Naive thymus-derived CD4-positive, alpha-beta T cell (primary cell): ENCODE data around the gene PNPLA2. TPM values are rescaled to one million over a fixed set of nuclear protein-coding genes. Genes with fewer than 3 reads are reported as not detected.
A peak's percentile ranks its signal among the peaks of the same experiment; 100 is the strongest.

Experiments
- ATAC-seq: fragments of 150-1000 bp; cut with Tn5 transposase; 2 replicates; pipeline ENCODE4 v1.10.0; 2021; ENCODE audit warnings: mild to moderate bottlenecking, moderate library complexity
- CTCF ChIA-PET: fragments of 350-600 bp; sonication (Branson Sonifier 250); formaldehyde crosslinking; loops from one replicate; lab custom pipeline; 2021; ENCODE audit warnings: antibody characterized with exemption; lab: Charles Lee
- POLR2A ChIA-PET: fragments of 350-600 bp; sonication (Branson Sonifier 250); formaldehyde crosslinking; loops from one replicate; lab custom pipeline; 2021; ENCODE audit warnings: antibody characterized with exemption, inconsistent platforms; lab: Charles Lee
- DNase-seq, 9 donors: peaks; one replicate each; pipeline versions ENCODE4 v3.0.0 to v3.0.0-alpha.2; 2020 to 2022; ENCODE audit warnings: mixed read lengths in 1 of 9
- H3K27ac ChIP-seq: one replicate; pipeline ENCODE4 v1.7.0; 2013; ENCODE audit warnings: mild to moderate bottlenecking, low read depth, low read length, moderate library complexity
- H3K27me3 ChIP-seq, 2 donors: one replicate each; pipeline ENCODE4 v1.7.0; 2013; ENCODE audit warnings: low read length in 2 of 2, mild to moderate bottlenecking in 2 of 2, moderate library complexity in 2 of 2; ENCODE audit not compliant: control insufficient read depth in 2 of 2, insufficient read depth in 2 of 2
- H3K36me3 ChIP-seq, 3 experiments: 1 replicate in 2 of 3; 2 replicates in 1 of 3; pipeline ENCODE4 v1.7.0; 2013; ENCODE audit warnings: low read length in 3 of 3, mild to moderate bottlenecking in 3 of 3, moderate library complexity in 1 of 3; ENCODE audit not compliant: insufficient read depth in 3 of 3, control insufficient read depth in 2 of 3
- H3K4me1 ChIP-seq, 2 donors: one replicate each; pipeline ENCODE4 v1.7.0; 2013; ENCODE audit warnings: low read length in 2 of 2, mild to moderate bottlenecking in 2 of 2, moderate library complexity in 1 of 2; ENCODE audit not compliant: control insufficient read depth in 2 of 2, insufficient read depth in 2 of 2
- H3K4me3 ChIP-seq: 2 replicates; pipeline ENCODE4 v1.7.0; 2013; ENCODE audit warnings: mild to moderate bottlenecking, low read length
- H3K9me3 ChIP-seq, 3 experiments: 1 replicate in 2 of 3; 2 replicates in 1 of 3; pipeline ENCODE4 v1.7.0; 2013; ENCODE audit warnings: low read length in 3 of 3; ENCODE audit not compliant: control insufficient read depth in 2 of 3
- H3K27ac Mint-ChIP-seq, 9 donors: one replicate each; pipeline ENCODE4 v1.8.0; 2020 to 2022; ENCODE audit warnings: mixed read lengths in 9 of 9, mild to moderate bottlenecking in 8 of 9, moderate library complexity in 5 of 9, inconsistent platforms in 2 of 9
- H3K27me3 Mint-ChIP-seq, 5 donors: one replicate each; pipeline ENCODE4 v1.8.0; 2021 to 2022; ENCODE audit warnings: mixed read lengths in 5 of 5, mild to moderate bottlenecking in 1 of 5
- H3K36me3 Mint-ChIP-seq, 5 donors: one replicate each; pipeline ENCODE4 v1.8.0; 2020 to 2022; ENCODE audit warnings: mixed read lengths in 5 of 5, mild to moderate bottlenecking in 3 of 5, inconsistent platforms in 1 of 5
- H3K4me1 Mint-ChIP-seq, 7 donors: one replicate each; pipeline ENCODE4 v1.8.0; 2020 to 2022; ENCODE audit warnings: mixed read lengths in 7 of 7, mild to moderate bottlenecking in 3 of 7, inconsistent platforms in 1 of 7
- H3K4me3 Mint-ChIP-seq, 10 donors: one replicate each; pipeline ENCODE4 v1.8.0; 2020 to 2022; ENCODE audit warnings: mild to moderate bottlenecking in 10 of 10, mixed read lengths in 10 of 10, moderate library complexity in 6 of 10, inconsistent platforms in 2 of 10
- H3K9me3 Mint-ChIP-seq, 11 donors: one replicate each; pipeline ENCODE4 v1.8.0; 2020 to 2022; ENCODE audit warnings: mixed read lengths in 11 of 11, mild to moderate bottlenecking in 4 of 11, inconsistent platforms in 1 of 11, moderate library complexity in 1 of 11
- intact Hi-C, 2 donors: fragments of 100-400 bp; cut with micrococcal nuclease; formaldehyde crosslinking; loops; one replicate each; pipeline ENCODE4 v1.15.1; 2023
- polyA plus RNA-seq, 2 donors: library from polyadenylated mRNA; unstranded; fragments of 300-500 nt; fragmentation: Illumina TruSeq; gene quantifications; one replicate each; pipeline ENCODE4 v1.2.3, GENCODE V29; 2021
- total RNA-seq, 6 experiments: library from RNA in 5 of 6; stranded (reverse) in 5 of 6; gene quantifications; 1 replicate in 5 of 6; 2 replicates in 1 of 6; pipeline ENCODE4 v1.2.3 and lab custom pipeline; 2021 to 2026

PNPLA2 gene
- total and polyA plus RNA-seq, 7 experiments from 2014 or later = 26.0 to 237 (median 203) TPM

GRCh38 chr11:812390-812789 lies 6.3 kb upstream of the PNPLA2 start:
- peak overlapping the region in 6 of 10 donors; percentile 27 to 96 (median 63) for H3K4me3 Mint-ChIP-seq
- H3K4me3 ChIP-seq = no peak overlapping the region
- no peaks in the 10 kb centered on the region for H3K9me3 ChIP-seq
- CTCF ChIA-PET = no interaction called here
- peaks cover 8 to 42% (median 31%) of the 10 kb centered on the region in 7 donors for H3K4me1 Mint-ChIP-seq
- no peak overlapping the region for H3K27ac ChIP-seq
- H3K9me3 Mint-ChIP-seq = peaks cover 0 to 3% (median 0%) of the 10 kb centered on the region in 11 donors
- no peaks in the 10 kb centered on the region for H3K27me3 ChIP-seq
- DNase-seq = no peak
- no peaks in the 10 kb centered on the region for H3K27me3 Mint-ChIP-seq
- peaks cover 0 to 16% (median 0%) of the 10 kb centered on the region in 5 donors for H3K36me3 Mint-ChIP-seq
- H3K36me3 ChIP-seq = peaks cover 10 to 33% (median 12%) of the 10 kb centered on the region in 3 experiments
- POLR2A ChIA-PET = interaction anchor here (0.7 to 2.2 kb wide), 6 partner anchors 8 to 752 kb away, joined by 3 to 28 read pairs (median 4); no protein-coding TSS in a partner anchor
- intact Hi-C loops = no loop called here
- no peak for ATAC-seq
- peaks cover 22 to 25% of the 10 kb centered on the region in 2 donors for H3K4me1 ChIP-seq
- H3K27ac Mint-ChIP-seq = peak overlapping the region in 3 of 9 donors; percentile 38 to 93 (median 62)

- CTCF ChIA-PET = no interaction called here
- Mint-ChIP-seq H3K27me3 (no peaks in the 10 kb centered on the region), H3K4me1 (peaks cover 8 to 37% (median 28%) of the 10 kb centered on the region in 7 donors), H3K36me3 (peaks cover 0 to 14% (median 0%) of the 10 kb centered on the region in 5 donors), H3K4me3 (peak overlapping the region in 1 of 10 donors; percentile 94), H3K27ac (no peak overlapping the region), H3K9me3 (peaks cover 0 to 3% (median 0%) of the 10 kb centered on the region in 11 donors)
- H3K27me3 ChIP-seq = no peaks in the 10 kb centered on the region
- no peaks in the 10 kb centered on the region for H3K9me3 ChIP-seq
- H3K4me3 ChIP-seq = no peak overlapping the region
- peaks cover 10 to 33% (median 12%) of the 10 kb centered on the region in 3 experiments for H3K36me3 ChIP-seq
- ATAC-seq (no peak), DNase-seq (no peak)
- intact Hi-C loops = no loop called here
- peaks cover 22 to 25% of the 10 kb centered on the region in 2 donors for H3K4me1 ChIP-seq
- H3K27ac ChIP-seq = no peak overlapping the region
- POLR2A ChIA-PET = interaction anchor here (0.7 to 1.3 kb wide), 3 partner anchors 16 to 752 kb away, joined by 3 to 7 read pairs (median 3); no protein-coding TSS in a partner anchor
Measured at GRCh38 chr11:813072-813455, 5.7 kb upstream of the PNPLA2 start.

GRCh38 chr11:813456-814096 lies 5.1 kb upstream of the PNPLA2 start:
- Mint-ChIP-seq H3K4me3 (no peak overlapping the region), H3K36me3 (peaks cover 0 to 14% (median 0%) of the 10 kb centered on the region in 5 donors), H3K4me1 (peaks cover 8 to 32% (median 26%) of the 10 kb centered on the region in 7 donors), H3K9me3 (peaks cover 0 to 3% (median 0%) of the 10 kb centered on the region in 11 donors), H3K27me3 (no peaks in the 10 kb centered on the region), H3K27ac (peak overlapping the region in 4 of 9 donors; percentile 5 to 65 (median 40))
- intact Hi-C loops = no loop called here
- Histone ChIP-seq H3K9me3 (no peaks in the 10 kb centered on the region), H3K27me3 (no peaks in the 10 kb centered on the region), H3K36me3 (peaks cover 10 to 33% (median 12%) of the 10 kb centered on the region in 3 experiments), H3K4me3 (no peak overlapping the region), H3K27ac (no peak overlapping the region), H3K4me1 (peaks cover 19 to 21% of the 10 kb centered on the region in 2 donors)
- DNase-seq (no peak), ATAC-seq (no peak)
- ChIA-PET CTCF (no interaction called here), POLR2A (interaction anchor here (1.3 kb wide), 1 partner anchor 15 kb away, joined by 7 read pairs; no protein-coding TSS in a partner anchor)

- no peak for DNase-seq
- CTCF ChIA-PET = no interaction called here
- H3K27me3 Mint-ChIP-seq = no peaks in the 10 kb centered on the region
- no peak for ATAC-seq
- no peaks in the 10 kb centered on the region for H3K9me3 Mint-ChIP-seq
- H3K4me3 Mint-ChIP-seq = no peak overlapping the region
- peaks cover 0 to 14% (median 0%) of the 10 kb centered on the region in 5 donors for H3K36me3 Mint-ChIP-seq
- POLR2A ChIA-PET = interaction anchor here (0.7 kb wide), 1 partner anchor 12 kb away, joined by 3 read pairs; no protein-coding TSS in a partner anchor
- H3K4me1 Mint-ChIP-seq = peaks cover 4 to 26% (median 20%) of the 10 kb centered on the region in 7 donors
- Histone ChIP-seq H3K4me1 (peaks cover 19 to 24% of the 10 kb centered on the region in 2 donors), H3K36me3 (peaks cover 10 to 38% (median 12%) of the 10 kb centered on the region in 3 experiments), H3K4me3 (no peak overlapping the region), H3K9me3 (no peaks in the 10 kb centered on the region), H3K27ac (no peak overlapping the region), H3K27me3 (no peaks in the 10 kb centered on the region)
- H3K27ac Mint-ChIP-seq = no peak overlapping the region
- intact Hi-C loops = no loop called here
Measured at GRCh38 chr11:815675-816432, 2.9 kb upstream of the PNPLA2 start.

GRCh38 chr11:816433-816779 lies 2.3 kb upstream of the PNPLA2 start:
- H3K36me3 ChIP-seq = peaks cover 9 to 41% (median 12%) of the 10 kb centered on the region in 3 experiments
- DNase-seq (no peak), ATAC-seq (no peak)
- CTCF ChIA-PET = no interaction called here
- H3K27me3 Mint-ChIP-seq = no peaks in the 10 kb centered on the region
- H3K4me1 Mint-ChIP-seq = peaks cover 0 to 25% (median 18%) of the 10 kb centered on the region in 7 donors
- peaks cover 18 to 21% of the 10 kb centered on the region in 2 donors for H3K4me1 ChIP-seq
- peaks cover 0 to 14% (median 0%) of the 10 kb centered on the region in 5 donors for H3K36me3 Mint-ChIP-seq
- H3K4me3 ChIP-seq = no peak overlapping the region
- H3K27me3 ChIP-seq = no peaks in the 10 kb centered on the region
- no peak overlapping the region for H3K27ac Mint-ChIP-seq
- intact Hi-C loops = no loop called here
- H3K9me3 ChIP-seq = no peaks in the 10 kb centered on the region
- POLR2A ChIA-PET = interaction anchor here (0.7 to 5.1 kb wide), 2 partner anchors 13 to 14 kb away, joined by 3 to 79 read pairs; partner anchors contain the start of genes CD151 and CRACR2B
- H3K4me3 Mint-ChIP-seq = peak overlapping the region in 1 of 10 donors; percentile 51
- H3K9me3 Mint-ChIP-seq = no peaks in the 10 kb centered on the region
- H3K27ac ChIP-seq = no peak overlapping the region
